ENCODE measurements around the gene RALGPS1. TPM values are rescaled to one million over a fixed set of nuclear protein-coding genes. Genes with fewer than 3 reads are reported as not detected.

RALGPS1 gene
- total and polyA plus RNA-seq, 2 of the 13 experiments (the other 11 are each of a cell fraction or from before 2014, with no cell fraction given): 3.7 to 6.5 TPM

DNA sequence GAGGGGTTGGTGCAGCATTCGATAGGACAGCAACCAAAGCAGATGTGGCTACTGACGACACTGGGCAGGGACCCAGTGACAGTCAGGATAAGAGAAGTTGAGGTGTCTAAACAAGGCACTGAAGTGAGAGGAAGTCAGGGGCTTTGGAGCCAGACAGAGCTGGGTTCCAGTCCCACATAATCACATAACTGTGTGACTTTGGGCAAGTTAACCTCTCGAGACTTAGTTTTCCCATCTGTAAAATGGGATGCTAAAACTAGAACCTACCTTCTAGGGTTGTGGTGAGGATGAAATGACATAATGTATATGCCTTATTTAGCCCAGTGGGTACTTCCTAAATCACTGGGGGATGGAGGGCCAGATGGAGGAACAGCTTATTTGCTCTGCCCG lies 204.7 kb downstream of the RALGPS1 start:
- TF ChIP-seq KAT8 (CRISPR knock-in tag; IDR thresholded peaks at IDR 0.05) (no peak), ZNF629 (CRISPR knock-in tag; conservative IDR thresholded peaks at IDR 0.05) (peak; percentile 78)
- TF ChIP-seq, protein P1, sequence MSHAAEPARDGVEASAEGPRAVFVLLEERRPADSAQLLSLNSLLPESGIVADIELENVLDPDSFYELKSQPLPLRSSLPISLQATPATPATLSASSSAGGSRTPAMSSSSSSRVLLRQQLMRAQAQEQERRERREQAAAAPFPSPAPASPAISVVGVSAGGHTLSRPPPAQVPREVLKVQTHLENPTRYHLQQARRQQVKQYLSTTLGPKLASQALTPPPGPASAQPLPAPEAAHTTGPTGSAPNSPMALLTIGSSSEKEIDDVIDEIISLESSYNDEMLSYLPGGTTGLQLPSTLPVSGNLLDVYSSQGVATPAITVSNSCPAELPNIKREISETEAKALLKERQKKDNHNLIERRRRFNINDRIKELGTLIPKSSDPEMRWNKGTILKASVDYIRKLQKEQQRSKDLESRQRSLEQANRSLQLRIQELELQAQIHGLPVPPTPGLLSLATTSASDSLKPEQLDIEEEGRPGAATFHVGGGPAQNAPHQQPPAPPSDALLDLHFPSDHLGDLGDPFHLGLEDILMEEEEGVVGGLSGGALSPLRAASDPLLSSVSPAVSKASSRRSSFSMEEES (CRISPR knock-in tag; IDR thresholded peaks at IDR 0.05): no peak
- Histone ChIP-seq H3K9ac (ENCODE audit: insufficient read depth, low read depth, low read length) (no peak overlapping the region), H4K20me1 (ENCODE audit: insufficient read depth, low read length) (no peaks in the 10 kb centered on the region), H3K9me3 (ENCODE audit: low read length) (no peaks in the 10 kb centered on the region), H3K4me1 (ENCODE audit: insufficient read depth, low read length) (peaks cover 37% of the 10 kb centered on the region), H3K27ac (ENCODE audit: extremely low read length, insufficient read depth, low read length) (no peak overlapping the region), H3K4me3 (replicated peaks in 1 of 3; ENCODE audit: insufficient read depth in 1 of 3, low read depth in 2 of 3, low read length in 3 of 3) (no peak overlapping the region), H3K79me2 (ENCODE audit: insufficient read depth, low read length) (no peaks in the 10 kb centered on the region), H3K27me3 (ENCODE audit: control insufficient read depth in 1 of 2, insufficient read depth in 2 of 2, low read length in 2 of 2) (no peaks in the 10 kb centered on the region; a peak in 1 of 5 replicates), H3K4me2 (ENCODE audit: low read depth, low read length) (no peak overlapping the region), H3K36me3 (replicated peaks in 1 of 2; ENCODE audit: control insufficient read depth in 1 of 2, insufficient read depth in 2 of 2, low read length in 2 of 2) (no peaks in the 10 kb centered on the region), H2AFZ (ENCODE audit: low read length) (no peak overlapping the region)
- DNase-seq (ENCODE audit: low spot score): no peak
- in situ Hi-C loops (cut with HindIII; ENCODE audit: extremely low pct_ligation_motif_present, low pct_unique_long_range_greater_than_20kb): no loop called here
- FAIRE-seq: no peak
- WGBS (ENCODE audit: low lambda C conversion rate): 84% methylated on average over 4 of the region's 4 CpGs
- POLR2A ChIA-PET: no interaction called here
- CTCF ChIA-PET (ENCODE audit: low intra/inter-chr PET ratio, low total read pairs): no interaction called here
- no TSS peak for BruUV-seq (replicated peaks)
- intact Hi-C loops (cut with micrococcal nuclease; ENCODE audit: unreplicated experiment): no loop called here
- no peak for ATAC-seq

DNA sequence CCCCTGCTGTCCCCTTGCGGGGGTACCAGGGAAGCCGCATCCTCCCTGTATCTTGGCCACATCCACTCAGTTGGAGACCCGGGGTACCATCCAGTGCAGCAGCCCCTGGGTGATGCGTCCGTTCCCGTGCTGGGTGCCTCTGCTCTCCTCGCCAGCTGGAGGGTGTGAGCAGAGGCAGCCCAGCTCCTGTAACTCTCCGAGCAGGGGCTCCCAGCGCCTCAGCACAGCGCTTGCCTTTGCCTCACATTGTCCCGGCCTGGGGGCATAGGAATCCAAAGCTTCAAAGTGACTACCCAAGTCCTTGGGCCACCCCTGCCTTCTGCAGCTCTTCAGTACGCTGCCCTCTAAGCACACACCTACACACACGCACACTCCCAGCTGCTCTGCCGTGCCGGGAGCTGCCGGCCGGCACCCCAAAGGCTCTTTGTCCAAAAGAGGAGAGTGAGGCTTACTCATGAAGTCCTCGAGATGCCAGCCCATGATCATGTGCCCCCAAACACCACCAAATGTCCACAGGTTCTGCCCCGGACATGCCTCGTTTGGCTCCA lies 207.1 kb downstream of the RALGPS1 start:
- no peak for DNase-seq (ENCODE audit: low spot score)
- Histone ChIP-seq H3K27me3 (ENCODE audit: control insufficient read depth in 1 of 2, insufficient read depth in 2 of 2, low read length in 2 of 2) (no peaks in the 10 kb centered on the region; a peak in 1 of 5 replicates), H3K9ac (ENCODE audit: insufficient read depth, low read depth, low read length) (peak overlapping the region; percentile 71), H4K20me1 (ENCODE audit: insufficient read depth, low read length) (no peaks in the 10 kb centered on the region), H3K4me3 (replicated peaks in 1 of 3; ENCODE audit: insufficient read depth in 1 of 3, low read depth in 2 of 3, low read length in 3 of 3) (peak overlapping the region; percentile 50 to 74 (median 60)), H3K27ac (ENCODE audit: extremely low read length, insufficient read depth, low read length) (peak overlapping the region; percentile 23), H3K9me3 (ENCODE audit: low read length) (no peaks in the 10 kb centered on the region), H3K79me2 (ENCODE audit: insufficient read depth, low read length) (no peaks in the 10 kb centered on the region), H3K4me2 (ENCODE audit: low read depth, low read length) (peak overlapping the region; percentile 78), H2AFZ (ENCODE audit: low read length) (no peak overlapping the region), H3K4me1 (ENCODE audit: insufficient read depth, low read length) (peaks cover 28% of the 10 kb centered on the region), H3K36me3 (replicated peaks in 1 of 2; ENCODE audit: control insufficient read depth in 1 of 2, insufficient read depth in 2 of 2, low read length in 2 of 2) (no peaks in the 10 kb centered on the region)
- in situ Hi-C loops (cut with HindIII; ENCODE audit: extremely low pct_ligation_motif_present, low pct_unique_long_range_greater_than_20kb) (no loop called here), intact Hi-C loops (cut with micrococcal nuclease; ENCODE audit: unreplicated experiment) (no loop called here)
- WGBS (ENCODE audit: low lambda C conversion rate): 50% methylated on average over 5 of the region's 20 CpGs
- peak; percentile 40 for ATAC-seq
- BruUV-seq (replicated peaks): no TSS peak
- ChIA-PET CTCF (ENCODE audit: low intra/inter-chr PET ratio, low total read pairs) (no interaction called here), POLR2A (no interaction called here)
- FAIRE-seq: no peak
- TF ChIP-seq GTF2F1 (IDR thresholded peaks at IDR 0.05; ENCODE audit: low read length) (no peak), ATAD3A (CRISPR knock-in tag; IDR thresholded peaks at IDR 0.05) (no peak), ATM (IDR thresholded peaks at IDR 0.05; ENCODE audit: borderline replicate concordance) (no peak), CHD2 (IDR thresholded peaks at IDR 0.05; ENCODE audit: low read depth, low read length) (no peak), ZNF629 (CRISPR knock-in tag; conservative IDR thresholded peaks at IDR 0.05) (no peak)
- TF ChIP-seq, protein P2, sequence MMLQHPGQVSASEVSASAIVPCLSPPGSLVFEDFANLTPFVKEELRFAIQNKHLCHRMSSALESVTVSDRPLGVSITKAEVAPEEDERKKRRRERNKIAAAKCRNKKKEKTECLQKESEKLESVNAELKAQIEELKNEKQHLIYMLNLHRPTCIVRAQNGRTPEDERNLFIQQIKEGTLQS (CRISPR knock-in tag; IDR thresholded peaks at IDR 0.05): no peak
- TF ChIP-seq, protein P3, sequence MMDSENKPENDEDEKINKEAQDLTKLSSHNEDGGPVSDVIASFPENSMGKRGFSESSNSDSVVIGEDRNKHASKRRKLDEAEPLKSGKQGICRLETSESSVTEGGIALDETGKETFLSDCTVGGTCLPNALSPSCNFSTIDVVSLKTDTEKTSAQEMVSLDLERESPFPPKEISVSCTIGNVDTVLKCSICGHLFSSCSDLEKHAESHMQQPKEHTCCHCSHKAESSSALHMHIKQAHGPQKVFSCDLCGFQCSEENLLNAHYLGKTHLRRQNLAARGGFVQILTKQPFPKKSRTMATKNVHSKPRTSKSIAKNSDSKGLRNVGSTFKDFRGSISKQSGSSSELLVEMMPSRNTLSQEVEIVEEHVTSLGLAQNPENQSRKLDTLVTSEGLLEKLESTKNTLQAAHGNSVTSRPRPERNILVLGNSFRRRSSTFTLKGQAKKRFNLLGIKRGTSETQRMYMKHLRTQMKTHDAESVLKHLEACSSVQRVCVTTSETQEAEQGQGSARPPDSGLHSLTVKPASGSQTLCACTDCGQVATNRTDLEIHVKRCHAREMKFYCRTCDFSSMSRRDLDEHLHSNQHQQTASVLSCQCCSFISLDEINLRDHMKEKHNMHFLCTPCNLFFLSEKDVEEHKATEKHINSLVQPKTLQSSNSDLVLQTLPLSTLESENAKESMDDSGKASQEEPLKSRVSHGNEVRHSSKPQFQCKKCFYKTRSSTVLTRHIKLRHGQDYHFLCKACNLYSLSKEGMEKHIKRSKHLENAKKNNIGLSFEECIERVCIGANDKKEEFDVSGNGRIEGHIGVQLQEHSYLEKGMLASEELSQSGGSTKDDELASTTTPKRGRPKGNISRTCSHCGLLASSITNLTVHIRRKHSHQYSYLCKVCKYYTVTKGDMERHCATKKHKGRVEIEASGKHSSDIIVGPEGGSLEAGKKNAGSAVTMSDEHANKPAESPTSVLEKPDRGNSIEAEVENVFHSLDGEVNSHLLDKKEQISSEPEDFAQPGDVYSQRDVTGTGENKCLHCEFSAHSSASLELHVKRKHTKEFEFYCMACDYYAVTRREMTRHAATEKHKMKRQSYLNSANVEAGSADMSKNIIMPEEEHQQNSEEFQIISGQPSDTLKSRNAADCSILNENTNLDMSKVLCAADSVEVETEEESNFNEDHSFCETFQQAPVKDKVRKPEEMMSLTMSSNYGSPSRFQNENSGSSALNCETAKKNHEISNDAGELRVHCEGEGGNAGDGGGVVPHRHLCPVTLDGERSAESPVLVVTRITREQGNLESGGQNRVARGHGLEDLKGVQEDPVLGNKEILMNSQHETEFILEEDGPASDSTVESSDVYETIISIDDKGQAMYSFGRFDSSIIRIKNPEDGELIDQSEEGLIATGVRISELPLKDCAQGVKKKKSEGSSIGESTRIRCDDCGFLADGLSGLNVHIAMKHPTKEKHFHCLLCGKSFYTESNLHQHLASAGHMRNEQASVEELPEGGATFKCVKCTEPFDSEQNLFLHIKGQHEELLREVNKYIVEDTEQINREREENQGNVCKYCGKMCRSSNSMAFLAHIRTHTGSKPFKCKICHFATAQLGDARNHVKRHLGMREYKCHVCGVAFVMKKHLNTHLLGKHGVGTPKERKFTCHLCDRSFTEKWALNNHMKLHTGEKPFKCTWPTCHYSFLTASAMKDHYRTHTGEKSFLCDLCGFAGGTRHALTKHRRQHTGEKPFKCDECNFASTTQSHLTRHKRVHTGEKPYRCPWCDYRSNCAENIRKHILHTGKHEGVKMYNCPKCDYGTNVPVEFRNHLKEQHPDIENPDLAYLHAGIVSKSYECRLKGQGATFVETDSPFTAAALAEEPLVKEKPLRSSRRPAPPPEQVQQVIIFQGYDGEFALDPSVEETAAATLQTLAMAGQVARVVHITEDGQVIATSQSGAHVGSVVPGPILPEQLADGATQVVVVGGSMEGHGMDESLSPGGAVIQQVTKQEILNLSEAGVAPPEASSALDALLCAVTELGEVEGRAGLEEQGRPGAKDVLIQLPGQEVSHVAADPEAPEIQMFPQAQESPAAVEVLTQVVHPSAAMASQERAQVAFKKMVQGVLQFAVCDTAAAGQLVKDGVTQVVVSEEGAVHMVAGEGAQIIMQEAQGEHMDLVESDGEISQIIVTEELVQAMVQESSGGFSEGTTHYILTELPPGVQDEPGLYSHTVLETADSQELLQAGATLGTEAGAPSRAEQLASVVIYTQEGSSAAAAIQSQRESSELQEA (CRISPR knock-in tag; IDR thresholded peaks at IDR 0.05; ENCODE audit: not compliant biosample characterization): no peak

Data from HepG2 (cell line).